ENCODE results near the gene HES5.

HES5 gene

GRCh38 chr1:2546515-2547209 lies 16.6 kb upstream of the HES5 start:
- DNase-seq (ENCODE audit: low read depth): peak; percentile 64

GRCh38 chr1:2545754-2546514 lies 15.9 kb upstream of the HES5 start:
- DNase-seq (ENCODE audit: low read depth): peak; percentile 85

DNA sequence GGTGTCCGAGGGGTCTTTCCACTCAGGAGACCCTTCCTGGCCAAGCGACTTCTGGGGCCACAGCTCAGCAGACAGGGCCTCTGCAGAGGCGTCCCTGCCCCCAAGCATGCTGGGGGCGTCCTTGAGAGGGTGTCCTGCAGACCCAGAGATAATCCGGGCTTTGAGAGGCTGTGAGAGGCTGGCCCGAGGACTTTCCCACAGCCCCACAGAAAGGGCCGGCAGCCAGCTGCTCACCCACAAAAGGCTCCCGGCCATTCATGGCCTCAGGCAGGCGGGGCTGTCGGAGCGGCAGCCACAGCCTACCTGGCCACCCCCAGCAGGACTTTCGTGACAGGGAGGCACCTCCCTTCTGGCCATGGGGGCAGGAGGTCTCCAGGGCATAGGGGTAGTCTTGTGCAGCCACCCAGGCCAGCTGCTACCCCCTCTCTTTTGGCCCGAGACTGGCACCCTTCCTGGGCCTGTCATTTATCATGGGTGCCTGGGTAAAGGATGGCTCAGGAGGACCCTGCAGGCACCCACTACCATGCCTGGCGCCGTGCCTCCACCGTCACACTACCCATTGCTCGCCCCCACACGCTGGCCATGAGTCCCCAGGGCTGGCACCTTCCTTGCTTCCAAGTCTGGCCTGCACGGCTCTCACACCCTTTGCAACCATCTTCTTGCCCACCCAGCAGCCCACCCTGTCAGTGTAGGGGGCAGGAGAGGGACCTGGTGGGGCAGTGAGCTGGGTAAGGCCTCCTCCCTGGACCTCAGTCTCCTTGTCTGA lies 15.0 kb upstream of the HES5 start:
- no peak for DNase-seq (ENCODE audit: low read depth)

GRCh38 chr1:2544093-2544874 lies 14.2 kb upstream of the HES5 start:
- DNase-seq (ENCODE audit: low read depth): no peak

DNA sequence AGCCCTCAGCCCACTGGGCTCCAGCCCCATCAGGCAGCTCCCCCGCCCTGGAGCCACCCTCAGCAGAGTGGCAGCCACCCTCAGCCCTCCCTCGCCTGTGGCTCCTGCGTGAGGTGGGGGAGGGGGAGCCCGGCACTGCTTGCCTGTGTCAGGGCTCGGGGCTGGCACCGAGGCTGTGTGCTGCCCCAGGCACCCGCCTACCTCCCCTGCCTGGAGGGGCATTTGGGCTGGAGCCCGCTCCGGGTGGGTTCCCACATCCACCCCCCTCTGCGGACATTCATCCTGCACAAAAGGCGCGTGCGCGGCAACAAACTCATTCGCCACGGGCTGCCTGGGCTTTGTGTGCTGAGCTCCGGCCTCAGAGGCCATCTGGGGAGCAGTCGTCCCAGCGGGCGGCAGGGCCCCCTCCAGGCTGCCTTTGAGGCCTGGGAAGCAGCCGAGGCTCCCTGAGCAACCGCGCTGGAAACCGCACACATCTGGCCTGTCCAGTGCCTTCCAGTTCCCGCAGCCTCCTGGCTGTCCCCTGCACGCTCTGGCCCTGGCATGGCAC lies 13.6 kb upstream of the HES5 start:
- DNase-seq (ENCODE audit: low read depth): no peak

DNA sequence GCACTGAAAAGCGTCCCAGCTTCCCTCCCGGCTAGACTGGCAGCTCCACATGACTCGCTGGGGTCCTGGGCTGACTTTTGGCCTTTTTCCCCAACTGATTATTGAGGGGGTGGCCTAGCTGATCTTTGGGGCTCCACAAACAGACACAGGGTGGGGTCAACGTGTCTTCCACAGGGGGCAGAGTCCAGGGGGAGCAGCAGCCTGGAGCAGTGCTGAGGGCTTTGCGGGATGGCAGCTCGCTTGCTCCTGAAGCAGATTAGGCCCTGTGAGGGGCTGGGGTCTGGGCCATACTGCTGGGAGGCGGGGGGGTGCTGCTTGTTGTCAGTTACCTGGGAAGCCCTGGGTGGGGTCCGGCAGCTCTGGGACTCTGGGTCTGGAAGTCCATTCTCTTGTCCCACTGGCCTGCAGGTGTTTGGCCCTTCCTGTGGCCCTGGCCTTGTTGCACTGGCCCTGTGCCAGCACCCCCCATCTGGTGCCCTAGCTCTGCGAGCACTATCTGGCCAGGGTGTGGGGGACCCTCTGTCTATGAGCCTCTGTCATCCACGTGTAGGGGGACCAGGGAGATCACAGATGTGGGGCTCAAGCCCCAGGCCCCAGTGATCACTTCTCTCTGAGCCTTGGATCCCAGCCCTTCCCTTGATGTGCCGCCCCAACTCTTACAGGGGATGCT lies 12.3 kb upstream of the HES5 start:
- DNase-seq (ENCODE audit: low read depth): no peak

DNA sequence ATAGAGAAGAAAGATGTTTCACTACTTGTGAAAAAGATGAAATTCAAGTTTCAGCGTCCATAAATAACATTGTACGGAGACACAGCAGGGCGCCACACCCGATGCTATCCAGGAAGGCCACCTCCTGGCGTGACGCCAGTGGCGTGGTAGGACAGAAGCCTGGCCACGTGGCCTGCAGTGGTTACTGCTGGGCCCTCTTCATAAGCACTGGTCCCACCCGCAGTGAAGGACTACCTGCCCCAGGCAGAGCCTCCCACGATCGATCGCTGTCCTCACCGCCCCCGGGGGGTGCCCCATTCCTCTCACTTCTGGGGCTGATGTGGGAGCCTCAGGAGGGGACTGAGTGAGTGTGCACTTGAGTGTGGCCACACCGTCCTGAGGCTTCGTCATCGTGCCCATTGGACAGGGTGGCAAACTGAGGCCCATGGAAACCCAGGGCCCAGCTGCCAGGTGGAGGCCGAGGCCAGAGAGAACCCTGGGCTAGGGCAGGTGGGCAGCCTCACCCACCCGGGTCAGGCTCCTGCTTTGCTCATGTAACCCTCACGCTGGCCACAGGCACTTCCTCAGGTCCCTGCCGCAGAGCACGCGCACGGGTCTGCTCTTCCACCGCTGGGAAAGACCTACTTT lies 11.7 kb upstream of the HES5 start:
- no peak for DNase-seq (ENCODE audit: low read depth)

DNA sequence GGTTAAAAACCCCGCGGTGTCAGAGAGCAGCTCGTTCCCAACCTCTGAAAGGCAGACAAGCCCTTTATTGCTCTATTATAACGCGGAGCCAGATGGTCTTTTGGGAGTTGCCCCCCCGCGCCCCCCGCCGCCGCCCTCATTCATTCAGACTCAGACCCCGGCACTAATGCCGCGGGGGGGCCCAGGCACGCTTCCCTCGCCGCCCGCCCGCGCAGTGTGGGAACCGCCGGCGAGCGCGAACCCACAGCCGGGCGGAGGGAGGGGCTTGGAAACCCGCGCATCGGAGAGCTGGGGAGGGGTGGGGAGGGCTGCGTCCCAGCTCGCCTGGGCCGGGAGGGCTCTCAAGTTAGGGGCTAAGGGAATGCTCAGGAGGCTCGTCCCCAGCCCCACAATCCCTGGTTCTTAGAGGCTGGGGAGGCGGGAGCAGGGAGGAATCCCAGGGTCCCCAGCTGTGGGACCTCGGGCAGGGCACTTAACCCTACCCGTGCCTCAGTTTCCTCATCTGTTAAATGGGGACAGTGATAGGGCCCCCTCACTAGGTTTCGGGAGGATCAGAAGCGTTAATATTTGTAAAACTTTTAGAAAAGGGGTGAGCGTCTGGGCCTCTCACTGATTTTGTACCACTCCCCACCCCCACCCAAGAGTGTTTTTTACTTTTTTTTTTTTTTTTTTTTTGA lies 10.9 kb upstream of the HES5 start:
- no peak for DNase-seq (ENCODE audit: low read depth)

DNA sequence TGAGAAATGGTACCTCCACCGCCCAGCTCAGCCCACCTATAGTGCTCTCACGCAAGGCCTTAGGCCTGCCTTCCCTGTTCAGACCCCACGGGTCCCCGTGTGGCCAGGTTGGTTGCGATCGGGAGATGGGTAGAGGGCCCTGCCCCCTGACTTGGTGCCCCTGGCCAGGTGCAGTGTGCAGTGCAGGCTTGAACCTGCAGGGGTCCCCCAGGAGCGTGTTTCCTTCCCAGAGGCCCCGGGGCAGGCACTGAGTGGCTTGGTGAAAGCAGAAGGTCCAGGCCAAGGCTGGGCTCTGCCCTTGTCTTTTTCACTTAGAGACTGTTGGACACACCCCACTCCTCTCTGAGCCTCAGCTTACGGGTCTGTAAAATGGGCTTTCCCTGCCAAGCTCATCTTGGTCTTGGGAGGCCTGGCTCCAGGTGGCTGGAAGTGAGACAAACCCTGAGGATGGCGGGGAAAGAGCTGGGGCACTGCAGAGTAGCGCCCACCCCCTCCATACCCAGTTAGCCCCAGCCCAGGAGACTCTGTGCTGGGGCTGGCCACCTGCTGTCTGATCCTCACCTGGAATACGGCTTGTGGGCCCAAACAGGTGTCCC lies 9.3 kb upstream of the HES5 start:
- DNase-seq (ENCODE audit: low read depth): no peak

DNA sequence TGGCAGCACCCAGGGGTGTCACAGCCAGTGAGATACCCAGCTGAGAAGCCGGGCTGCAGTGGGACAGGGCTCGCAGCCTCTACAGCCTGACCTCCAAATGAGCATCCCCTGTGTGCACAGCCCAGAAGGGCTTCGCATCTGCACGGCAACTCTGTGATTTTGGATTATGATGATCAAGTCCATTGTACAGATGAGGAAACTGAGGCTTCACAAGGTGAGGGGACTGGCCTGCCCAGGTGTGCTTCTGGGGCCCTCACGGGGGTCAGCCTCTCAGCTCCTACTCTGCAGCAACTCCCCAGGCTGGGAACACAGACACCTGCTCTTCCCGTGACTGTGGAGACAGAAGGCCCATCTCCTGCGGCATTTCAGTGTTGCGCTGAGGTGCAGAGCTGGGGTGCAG lies 8.8 kb upstream of the HES5 start:
- DNase-seq (ENCODE audit: low read depth): no peak

- DNase-seq (ENCODE audit: low read depth): no peak
Measured at GRCh38 chr1:2538376-2538775, 8.3 kb upstream of the HES5 start.

DNA sequence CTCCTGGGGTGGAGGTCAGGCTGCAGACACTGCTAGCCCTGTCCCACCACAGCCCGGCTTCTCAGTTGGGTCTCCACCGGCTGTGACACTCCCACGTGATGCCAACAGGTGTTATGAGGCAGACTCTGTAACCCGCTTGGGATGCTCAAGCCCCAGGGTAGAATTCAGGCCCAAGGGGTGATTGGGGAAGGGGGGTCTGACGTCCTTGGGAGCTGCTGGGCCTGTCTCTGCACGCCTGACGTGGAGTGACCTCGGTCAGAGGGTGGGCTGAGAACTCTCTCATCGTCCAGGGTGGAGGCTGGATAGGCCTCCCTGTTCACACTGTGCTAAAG lies 7.7 kb upstream of the HES5 start:
- no peak for DNase-seq (ENCODE audit: low read depth)

- no peak for DNase-seq (ENCODE audit: low read depth)
Measured at GRCh38 chr1:2535981-2536380, 5.9 kb upstream of the HES5 start.

- no peak for DNase-seq (ENCODE audit: low read depth)
Measured at GRCh38 chr1:2535455-2535854, 5.4 kb upstream of the HES5 start.

DNA sequence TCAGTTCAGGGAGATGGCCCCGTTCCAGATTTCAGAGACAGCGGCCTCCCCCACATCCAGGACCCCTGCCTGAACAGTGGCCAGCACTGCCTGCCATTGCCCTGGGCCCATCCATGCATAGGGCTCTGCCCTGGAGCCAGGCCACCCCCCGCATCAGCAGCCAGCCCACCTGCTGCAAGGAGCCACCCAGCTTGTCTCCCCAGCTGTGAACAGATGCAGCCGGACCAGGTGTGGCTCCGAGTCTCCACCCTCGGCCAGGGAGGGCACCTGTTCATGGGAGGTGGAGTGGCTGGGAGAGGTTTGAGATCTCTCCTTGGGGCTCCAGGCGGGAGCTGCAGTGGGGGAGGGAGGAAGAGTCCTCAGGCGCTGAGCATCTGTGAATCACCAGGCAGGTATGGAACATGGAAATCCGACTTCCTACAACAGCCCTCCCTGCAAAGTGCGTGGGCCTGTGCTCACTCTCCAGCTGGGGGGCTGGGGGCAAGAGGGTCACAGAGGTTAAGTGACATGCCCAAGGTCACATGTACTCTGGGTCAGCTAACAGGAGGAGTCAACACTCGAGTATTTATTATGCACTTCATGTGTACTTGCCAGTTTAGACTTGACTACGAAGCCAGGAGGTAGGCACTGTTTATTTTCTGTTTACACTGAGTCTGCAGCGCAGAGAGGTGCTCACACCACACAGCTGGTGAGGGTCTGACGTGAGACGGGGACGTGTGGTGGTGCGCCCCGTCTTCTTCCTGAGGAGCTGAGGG lies 4.8 kb upstream of the HES5 start:
- DNase-seq (ENCODE audit: low read depth): no peak

DNA sequence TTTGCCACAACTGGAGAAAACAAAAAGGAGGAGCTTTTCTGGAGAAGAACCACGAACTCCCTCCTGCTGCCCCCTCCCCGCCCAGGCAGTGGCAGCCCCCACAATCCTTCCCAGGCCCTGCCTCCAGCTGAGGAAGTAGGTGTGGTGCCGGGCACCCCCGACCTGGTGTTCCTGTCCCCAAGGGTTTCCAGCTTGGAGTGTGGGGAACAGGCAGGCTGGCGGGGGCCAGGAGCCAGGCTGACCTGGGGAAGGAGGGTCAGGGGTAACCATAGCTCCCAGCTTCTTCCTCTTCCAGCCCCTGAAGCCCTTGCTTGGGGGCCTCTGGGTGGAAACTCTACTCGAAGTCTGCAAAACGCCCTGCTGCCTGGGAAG lies 4.2 kb upstream of the HES5 start:
- DNase-seq (ENCODE audit: low read depth): no peak

- no peak for DNase-seq (ENCODE audit: low read depth)
Measured at GRCh38 chr1:2533365-2533764, 3.3 kb upstream of the HES5 start.

GRCh38 chr1:2532485-2533160 lies 2.6 kb upstream of the HES5 start:
- no peak for DNase-seq (ENCODE audit: low read depth)

Data from activated T-helper 9 cell treated with anti-CD3 and anti-CD28 coated beads, Interleukin-2, amount 50 U/mL, for 16 hours (primary cell).